ENCODE measurements around the gene TMEM63B.
"Not testable (repeated sequence)": the region's sequence is repeated elsewhere in the genome, so short reads cannot be mapped to it uniquely, and the experiment has no call there.

Gene TMEM63B

GRCh38 chr6:44127186-44128019 lies at the start of gene TMEM63B, which contains the start of gene MRPL14:
Gene TMEM63B, plus strand, starts transcription at chr6:44127554. Its CDS starts 7,031 bp downstream, at chr6:44134585.
Gene MRPL14, minus strand, starts transcription at chr6:44127452. Its CDS starts 10,841 bp downstream, at chr6:44116611.
- DNase-seq = peak; percentile 17

GRCh38 chr6:44078219-44078826 lies 49.0 kb upstream of the TMEM63B start:
- DNase-seq = no peak

GRCh38 chr6:44078827-44079671 lies 48.3 kb upstream of the TMEM63B start:
- no peak for DNase-seq

- no peak for DNase-seq
Observed at GRCh38 chr6:44079672-44080071, 47.7 kb upstream of the TMEM63B start.

- DNase-seq = no peak
Observed at GRCh38 chr6:44080561-44081521, 46.5 kb upstream of the TMEM63B start.

- DNase-seq = no peak
Observed at GRCh38 chr6:44081753-44082152, 45.6 kb upstream of the TMEM63B start.

- no peak for DNase-seq
Observed at GRCh38 chr6:44082872-44083321, 44.5 kb upstream of the TMEM63B start.

- DNase-seq = no peak
Observed at GRCh38 chr6:44084231-44085014, 42.9 kb upstream of the TMEM63B start.

- DNase-seq = no peak
Observed at GRCh38 chr6:44085219-44085618, 42.1 kb upstream of the TMEM63B start.

GRCh38 chr6:44086931-44087574 lies 40.3 kb upstream of the TMEM63B start:
- no peak for DNase-seq

GRCh38 chr6:44087623-44088022 lies 39.7 kb upstream of the TMEM63B start:
- no peak for DNase-seq

GRCh38 chr6:44088827-44089590 lies 38.3 kb upstream of the TMEM63B start:
- DNase-seq = no peak

- DNase-seq = no peak
Observed at GRCh38 chr6:44090465-44090864, 36.9 kb upstream of the TMEM63B start.

- DNase-seq = not testable (repeated sequence)
Observed at GRCh38 chr6:44091356-44091755, 36.0 kb upstream of the TMEM63B start.

- no peak for DNase-seq
Observed at GRCh38 chr6:44091981-44092884, 35.1 kb upstream of the TMEM63B start.

GRCh38 chr6:44093066-44093465 lies 34.3 kb upstream of the TMEM63B start:
- DNase-seq = no peak

- DNase-seq = no peak
Observed at GRCh38 chr6:44093750-44094402, 33.5 kb upstream of the TMEM63B start.
